NCI-H146 treated with DMSO at 0.1 percent for 48 hours (cell line): Measurements from ENCODE around the gene TTLL10.

Experiments used
- DNase-seq: peaks from one replicate; lab custom pipeline; 2025; ENCODE audit not compliant: unreplicated experiment; lab: John Stamatoyannopoulos, UW

TTLL10 gene

GRCh38 chr1:1157426-1157913 lies 16.2 kb upstream of the TTLL10 start:
- peak; percentile 60 for DNase-seq

DNA sequence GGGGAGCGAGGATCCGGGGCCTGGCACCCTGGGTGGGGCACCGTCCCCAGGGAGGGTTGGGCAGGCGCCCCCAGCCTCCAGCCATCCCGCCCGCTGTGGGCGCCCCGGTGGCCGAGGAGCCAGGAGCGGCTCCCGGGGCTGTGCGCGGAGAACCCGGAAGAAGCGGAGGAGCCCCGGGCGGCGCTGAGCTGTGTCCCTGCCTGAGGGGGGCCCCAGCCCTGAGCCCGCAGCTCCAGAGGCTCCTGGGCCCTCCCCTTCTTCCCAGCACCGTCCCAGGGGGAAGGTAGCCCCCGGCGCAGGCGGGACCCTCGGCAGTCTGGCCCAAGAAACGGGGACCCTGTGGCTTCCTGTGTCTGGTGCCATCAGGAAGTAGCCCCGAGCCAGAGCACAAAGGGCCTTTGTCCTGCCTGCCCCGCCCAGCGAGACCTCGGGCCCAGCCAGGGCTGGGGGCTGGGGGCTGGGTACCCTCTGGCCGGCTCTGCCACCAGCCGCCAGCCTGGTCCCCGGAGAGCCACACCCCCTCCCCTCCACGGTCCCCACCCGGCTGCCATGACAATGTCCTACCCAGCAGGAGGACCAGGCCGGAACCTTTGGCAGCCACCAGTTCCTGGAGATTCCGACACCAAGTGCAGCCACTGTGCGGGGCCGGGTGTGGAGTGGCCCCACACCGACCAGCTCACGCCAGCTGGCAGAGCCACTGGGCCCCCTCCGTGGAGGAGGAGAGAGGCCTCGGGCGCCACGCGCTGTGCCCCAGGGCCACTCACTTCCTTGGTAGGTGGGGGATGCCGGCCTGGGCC lies 15.6 kb upstream of the TTLL10 start:
- DNase-seq = peak; percentile 25

DNA sequence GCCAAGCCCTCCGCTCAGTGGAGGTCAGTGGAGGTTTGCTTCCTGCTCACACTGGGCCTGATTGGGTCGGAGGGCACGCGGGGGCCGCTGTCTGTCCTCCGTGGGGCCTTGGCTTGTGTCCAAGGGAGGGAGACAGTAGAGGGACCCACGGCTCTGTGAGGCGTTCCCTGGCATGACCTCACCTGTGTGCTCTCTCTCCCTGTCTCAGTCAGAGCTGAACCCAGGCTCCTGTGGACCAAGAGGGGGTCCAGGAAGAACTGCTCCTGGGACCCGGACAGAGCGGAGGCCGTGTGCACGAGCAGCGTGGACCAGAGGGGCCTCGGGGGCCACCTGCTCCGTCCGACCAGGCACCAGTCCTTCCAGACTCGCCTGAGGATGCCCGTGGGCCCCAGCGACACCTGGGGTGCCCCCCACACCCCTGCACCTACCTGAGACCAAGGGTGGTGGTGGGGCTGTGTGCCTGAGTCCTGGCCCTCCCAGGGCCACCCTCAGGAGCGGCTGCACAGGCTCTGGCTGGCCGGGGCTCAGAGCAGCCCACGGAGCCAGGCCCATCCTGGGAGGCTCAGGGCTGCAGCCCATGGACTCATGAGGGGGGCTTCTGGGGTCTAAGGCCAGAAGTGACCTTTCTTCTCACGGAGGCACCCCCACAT lies 13.3 kb upstream of the TTLL10 start:
- no peak for DNase-seq

GRCh38 chr1:1161078-1161682 lies 12.5 kb upstream of the TTLL10 start:
- DNase-seq = no peak

DNA sequence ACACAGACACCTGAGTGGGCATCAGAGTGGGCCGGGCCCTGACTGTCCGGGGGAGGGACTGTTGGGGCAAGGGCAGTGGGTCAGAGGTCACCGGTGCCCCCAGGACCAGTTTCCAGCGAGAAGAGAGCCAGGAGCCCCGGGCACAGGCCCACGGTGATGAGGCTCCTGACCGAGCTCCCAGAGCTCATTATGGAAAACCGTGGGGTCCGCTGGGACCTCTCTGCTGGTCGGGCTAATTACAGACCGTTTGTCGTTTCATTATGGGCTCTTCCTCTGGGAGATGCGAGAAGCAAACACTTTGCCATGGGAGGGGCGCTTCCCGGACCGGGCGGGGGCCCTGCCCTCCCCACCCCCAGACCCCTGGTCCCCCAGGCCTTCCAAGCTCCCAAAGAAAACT lies 12.0 kb upstream of the TTLL10 start:
- DNase-seq = no peak

DNA sequence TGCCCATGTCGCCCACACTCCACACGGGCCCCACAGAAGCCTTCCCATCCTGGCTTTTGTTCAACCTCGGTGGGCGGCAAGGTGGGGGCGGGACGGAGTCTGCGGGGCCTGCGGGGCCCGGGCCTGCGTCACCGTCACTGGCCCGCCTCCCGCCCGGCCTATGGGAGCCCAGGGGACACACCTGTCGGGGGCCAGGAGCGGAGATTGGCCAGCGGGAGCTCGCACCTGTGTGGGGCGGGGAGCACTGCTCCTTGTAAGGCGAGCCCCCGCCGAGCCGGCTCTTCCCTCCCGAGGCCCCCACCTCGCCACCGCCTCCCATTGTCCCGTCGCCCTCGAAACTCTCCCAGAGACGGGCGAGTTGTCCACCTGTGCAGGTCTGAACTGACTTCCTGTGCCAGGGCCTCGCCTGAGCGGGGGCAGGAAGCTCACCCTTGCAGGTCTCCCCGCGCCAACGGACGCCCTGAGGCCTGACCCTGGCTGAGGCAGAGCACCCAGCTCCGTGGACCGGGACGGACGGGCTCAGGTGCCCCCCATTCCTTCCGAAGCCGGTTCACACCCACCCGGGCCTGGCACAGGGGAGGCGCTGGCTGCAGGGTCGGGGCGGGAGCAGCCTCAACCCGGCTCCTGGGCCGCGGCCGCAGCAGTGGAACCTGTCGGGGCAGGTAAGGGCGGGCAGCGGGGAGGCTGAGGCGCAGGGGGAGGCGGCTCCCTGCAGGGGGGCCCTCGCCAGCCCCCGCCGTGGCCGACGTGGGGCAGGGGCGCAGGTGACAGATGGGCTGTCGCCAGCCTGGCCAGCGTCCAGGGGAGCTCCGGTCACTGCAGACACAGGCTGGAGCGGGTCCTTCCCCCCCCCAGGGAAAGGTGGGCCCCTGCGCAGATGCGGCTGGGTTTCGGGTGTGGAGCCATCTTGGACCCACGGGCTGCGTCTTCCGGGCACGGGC lies 10.8 kb upstream of the TTLL10 start:
- DNase-seq = peak; percentile 86

- DNase-seq = no peak
Observed at GRCh38 chr1:1163538-1164070, 10.1 kb upstream of the TTLL10 start.

DNA sequence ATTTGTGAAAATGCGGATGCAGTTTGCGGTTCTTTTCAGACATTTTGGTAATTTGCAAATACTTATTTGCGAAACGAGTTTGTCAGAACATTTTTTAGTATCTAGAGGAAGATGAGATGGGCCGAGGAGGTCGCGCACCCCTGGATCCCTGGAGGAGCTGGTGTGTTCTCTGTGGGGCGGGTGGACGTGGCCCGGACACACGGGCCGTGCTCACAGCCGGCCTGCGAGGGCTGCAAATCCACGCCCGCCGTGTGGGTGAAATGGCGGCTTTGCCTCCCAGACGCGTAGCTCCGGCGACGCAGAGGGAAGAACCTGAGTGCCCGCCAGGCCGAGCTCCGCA lies 9.3 kb upstream of the TTLL10 start:
- no peak for DNase-seq

DNA sequence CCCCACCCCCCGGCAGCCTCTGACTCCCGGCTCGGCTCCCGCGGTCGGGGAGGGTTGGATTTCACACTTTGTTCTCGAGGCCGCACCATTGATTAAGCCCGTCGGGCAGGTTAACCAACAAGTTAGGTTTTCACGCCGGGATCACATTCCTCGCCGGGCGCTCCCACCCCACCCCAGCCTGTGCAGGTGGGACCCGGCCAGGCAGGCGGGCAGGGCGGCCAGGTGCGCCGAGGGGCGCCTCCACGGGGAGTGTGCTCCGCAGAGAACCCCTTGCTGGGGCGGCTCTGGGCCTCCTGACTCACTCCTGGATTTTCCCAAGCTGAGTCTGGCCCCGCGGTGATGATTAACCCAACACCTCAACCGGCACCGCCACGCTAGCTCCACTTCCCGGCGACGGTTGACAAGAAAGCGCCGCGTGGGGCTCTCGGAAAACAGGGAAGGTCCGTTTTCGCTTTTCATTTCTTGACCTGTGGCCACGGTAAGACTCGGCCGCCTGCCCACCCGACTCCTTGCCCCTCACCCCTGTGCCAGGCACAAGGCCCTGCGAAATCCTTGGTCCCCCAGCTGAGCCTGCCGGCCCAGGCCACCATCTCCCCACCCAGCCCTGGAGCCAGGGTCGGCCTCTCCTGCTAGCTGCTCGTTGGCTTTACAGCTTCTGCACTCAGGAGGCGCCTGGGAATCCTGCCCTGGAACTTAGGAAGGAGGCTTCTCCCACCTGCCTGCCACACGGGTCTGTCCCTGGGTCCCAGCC lies 8.8 kb upstream of the TTLL10 start:
- no peak for DNase-seq

DNA sequence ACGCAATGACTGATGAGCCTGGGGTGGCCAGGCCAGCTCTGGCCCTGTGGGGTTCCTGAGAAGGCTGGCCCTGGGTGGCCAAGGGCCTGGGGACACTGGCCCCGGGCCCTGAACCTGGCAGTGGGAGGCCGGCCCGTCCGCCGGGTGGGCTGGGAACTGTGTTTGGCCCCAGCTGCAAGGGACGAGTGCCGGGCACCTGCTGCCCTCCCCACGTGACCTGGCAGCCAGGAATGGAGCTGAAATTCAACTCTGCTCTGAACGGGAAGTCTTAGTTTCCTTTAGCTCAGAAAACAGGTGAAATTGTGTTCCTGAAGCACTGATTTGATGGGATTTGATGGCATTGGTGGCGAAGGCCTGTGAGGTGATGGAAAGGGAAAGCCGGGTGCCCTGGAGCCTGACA lies 8.2 kb upstream of the TTLL10 start:
- DNase-seq = no peak

- no peak for DNase-seq
Observed at GRCh38 chr1:1165900-1166421, 7.7 kb upstream of the TTLL10 start.

DNA sequence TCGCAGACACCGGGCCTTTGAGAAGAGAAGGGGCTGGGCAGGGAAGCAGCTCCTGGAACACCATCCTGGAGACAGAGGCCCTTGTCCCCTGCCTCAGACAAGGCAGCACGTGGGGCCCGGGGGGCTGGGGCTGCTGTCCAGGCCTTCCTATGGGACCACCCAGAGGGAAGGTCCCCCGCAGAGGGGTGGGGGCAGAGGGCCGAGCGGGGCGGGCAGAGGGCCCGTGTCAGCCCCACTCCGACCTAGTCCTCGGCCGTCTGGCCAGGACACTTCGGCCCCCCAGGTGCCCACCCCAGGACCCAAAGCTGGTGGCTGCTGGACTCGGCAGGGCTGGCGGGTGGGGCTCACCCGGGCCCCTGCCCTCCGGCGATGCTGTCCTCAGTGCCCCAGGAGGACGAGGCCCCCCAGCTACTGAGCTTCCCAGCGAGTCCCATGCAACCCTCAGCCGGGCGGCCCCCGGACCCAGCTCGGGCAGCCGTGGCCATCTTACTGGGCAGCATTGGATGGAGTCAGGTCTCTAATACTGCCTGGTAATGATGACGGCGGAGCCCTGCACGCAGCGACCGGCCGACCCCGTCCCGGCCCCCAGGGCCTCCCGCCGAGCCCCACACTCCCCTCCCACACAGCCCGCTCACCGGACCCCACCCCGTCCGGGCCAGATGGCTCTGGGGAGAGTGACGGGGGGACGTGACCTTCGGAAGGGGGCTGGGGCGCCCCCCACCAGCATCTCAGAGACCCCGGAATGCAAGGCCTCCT lies 6.9 kb upstream of the TTLL10 start:
- no peak for DNase-seq

DNA sequence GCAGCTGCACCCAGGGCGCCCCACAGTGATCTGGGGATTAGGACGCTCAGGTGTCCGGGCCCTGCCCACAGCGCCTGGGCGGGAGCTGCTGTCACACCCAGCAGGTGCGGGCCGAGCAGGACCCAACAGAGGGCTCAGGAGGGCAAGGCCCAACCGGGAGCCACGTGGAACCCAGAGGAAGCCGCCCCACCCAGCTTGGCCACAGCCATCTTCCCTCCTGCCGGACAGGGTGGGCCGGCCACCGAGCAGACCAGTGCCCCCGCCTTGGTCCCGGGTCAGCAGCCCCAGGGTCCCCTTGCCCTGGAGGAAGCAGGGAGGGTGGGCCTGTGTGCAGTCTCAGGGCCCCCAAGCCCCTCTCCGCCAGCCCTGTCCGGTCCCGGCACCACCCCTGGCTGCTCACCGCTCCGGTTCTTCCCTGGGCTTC lies 6.3 kb upstream of the TTLL10 start:
- DNase-seq = no peak

GRCh38 chr1:1167841-1168450 lies 5.7 kb upstream of the TTLL10 start:
- DNase-seq = no peak

GRCh38 chr1:1168451-1169411 lies 4.9 kb upstream of the TTLL10 start:
- no peak for DNase-seq

DNA sequence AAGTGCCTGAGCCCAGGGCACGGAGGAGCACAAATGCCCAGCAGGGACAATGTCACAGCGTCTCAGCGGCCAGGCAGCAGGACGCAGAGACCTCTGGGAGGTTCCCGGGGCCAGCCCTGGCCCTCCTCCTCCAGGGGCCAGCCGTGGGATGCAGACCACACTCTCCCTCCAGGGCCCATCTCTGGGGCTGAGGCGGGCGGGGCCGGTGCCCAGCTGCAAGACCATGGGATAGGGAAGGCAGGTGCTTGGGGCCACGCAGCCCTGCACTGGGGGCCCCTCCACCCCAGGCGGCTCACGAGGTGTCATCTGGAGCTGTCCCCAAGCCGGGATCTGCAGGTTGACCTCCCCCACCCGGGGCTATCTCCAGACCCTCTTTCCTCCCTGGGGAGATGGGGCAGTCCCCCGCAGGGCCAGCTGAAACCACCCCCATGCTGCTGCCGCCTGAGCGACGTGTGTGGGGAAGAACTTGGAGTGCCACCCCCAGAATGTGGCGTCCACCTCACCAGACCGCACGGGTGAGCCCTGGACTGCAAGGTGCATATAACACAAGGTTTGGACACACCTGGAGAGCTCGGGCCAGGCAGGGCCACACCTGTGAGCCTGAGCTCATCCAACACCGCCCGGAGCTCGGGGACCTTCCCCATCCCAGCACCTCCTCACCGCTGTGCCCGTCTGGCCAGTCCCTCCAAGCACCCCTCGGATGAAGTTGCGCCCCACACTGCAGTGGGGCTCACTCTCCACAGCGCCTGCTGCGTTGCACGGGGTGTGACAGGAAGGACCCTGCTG lies 4.1 kb upstream of the TTLL10 start:
- DNase-seq = no peak
